ENCODE results near the gene TTC39C. TPM values are rescaled to one million over a fixed set of nuclear protein-coding genes. Genes with fewer than 3 reads are reported as not detected.

The TTC39C gene
- total and polyA plus RNA-seq, 2 experiments from 2014 or later: 4.1 to 6.0 TPM

DNA sequence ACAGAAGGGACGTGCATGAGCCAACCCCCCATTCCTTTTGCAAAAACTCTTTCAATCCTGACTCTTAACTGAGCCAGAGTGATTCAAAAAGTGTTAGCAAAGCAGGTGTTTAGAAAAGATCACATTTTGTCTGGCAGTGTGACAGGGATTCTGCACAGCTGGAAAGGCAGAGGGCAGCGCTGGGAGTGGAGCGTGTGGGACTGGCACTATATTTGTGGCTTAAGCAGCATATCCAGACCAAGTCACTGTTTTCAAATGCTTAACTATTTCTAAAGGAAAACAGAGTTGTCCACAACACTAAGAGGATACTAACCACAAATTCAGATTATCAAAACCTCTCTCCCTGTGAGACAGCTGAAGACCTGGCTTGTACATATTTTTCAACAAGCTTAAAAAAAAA is 143.3 kb downstream of the TTC39C start:
- no peaks in the 10 kb centered on the region for H3K9me3 ChIP-seq (ENCODE audit: low read depth)
- H3K36me3 ChIP-seq: no peaks in the 10 kb centered on the region
- H3K27ac ChIP-seq: no peak overlapping the region
- TF ChIP-seq, protein P1, sequence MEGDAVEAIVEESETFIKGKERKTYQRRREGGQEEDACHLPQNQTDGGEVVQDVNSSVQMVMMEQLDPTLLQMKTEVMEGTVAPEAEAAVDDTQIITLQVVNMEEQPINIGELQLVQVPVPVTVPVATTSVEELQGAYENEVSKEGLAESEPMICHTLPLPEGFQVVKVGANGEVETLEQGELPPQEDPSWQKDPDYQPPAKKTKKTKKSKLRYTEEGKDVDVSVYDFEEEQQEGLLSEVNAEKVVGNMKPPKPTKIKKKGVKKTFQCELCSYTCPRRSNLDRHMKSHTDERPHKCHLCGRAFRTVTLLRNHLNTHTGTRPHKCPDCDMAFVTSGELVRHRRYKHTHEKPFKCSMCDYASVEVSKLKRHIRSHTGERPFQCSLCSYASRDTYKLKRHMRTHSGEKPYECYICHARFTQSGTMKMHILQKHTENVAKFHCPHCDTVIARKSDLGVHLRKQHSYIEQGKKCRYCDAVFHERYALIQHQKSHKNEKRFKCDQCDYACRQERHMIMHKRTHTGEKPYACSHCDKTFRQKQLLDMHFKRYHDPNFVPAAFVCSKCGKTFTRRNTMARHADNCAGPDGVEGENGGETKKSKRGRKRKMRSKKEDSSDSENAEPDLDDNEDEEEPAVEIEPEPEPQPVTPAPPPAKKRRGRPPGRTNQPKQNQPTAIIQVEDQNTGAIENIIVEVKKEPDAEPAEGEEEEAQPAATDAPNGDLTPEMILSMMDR (IDR thresholded peaks at IDR 0.05; ENCODE audit: low read depth, low read length): no peak
- no peak overlapping the region for H3K4me3 ChIP-seq
- DNase-seq (ENCODE audit: low read depth in 1 of 2, low spot score in 1 of 2): no peak
- no peaks in the 10 kb centered on the region for H3K27me3 ChIP-seq
- H3K4me1 ChIP-seq (ENCODE audit: low read depth): peaks cover 20% of the 10 kb centered on the region

DNA sequence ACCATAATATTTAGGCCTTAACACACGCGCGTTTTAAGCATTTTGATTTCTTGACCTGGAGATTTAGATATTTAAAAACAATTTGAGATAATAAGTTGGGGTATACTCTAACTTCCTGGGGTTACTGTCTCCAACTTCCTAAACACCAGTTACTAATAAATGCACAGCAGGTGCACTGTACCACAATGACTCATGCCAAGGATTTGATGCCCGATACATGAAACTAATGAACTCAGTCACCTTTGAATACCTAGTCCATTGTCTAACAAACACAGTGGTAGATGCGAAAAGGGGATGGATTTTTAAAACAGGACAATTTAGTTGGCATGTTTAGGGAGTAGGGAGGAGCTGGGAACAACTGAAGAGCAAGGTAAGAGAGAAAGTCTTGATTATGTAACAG is 145.5 kb downstream of the TTC39C start:
- peaks cover 20% of the 10 kb centered on the region for H3K4me1 ChIP-seq (ENCODE audit: low read depth)
- no peaks in the 10 kb centered on the region for H3K9me3 ChIP-seq (ENCODE audit: low read depth)
- no peak overlapping the region for H3K4me3 ChIP-seq
- no peak overlapping the region for H3K27ac ChIP-seq
- H3K36me3 ChIP-seq: no peaks in the 10 kb centered on the region
- no peaks in the 10 kb centered on the region for H3K27me3 ChIP-seq
- TF ChIP-seq, protein P1 (IDR thresholded peaks at IDR 0.05; ENCODE audit: low read depth, low read length): no peak
- DNase-seq (ENCODE audit: low read depth in 1 of 2, low spot score in 1 of 2): no peak

DNA sequence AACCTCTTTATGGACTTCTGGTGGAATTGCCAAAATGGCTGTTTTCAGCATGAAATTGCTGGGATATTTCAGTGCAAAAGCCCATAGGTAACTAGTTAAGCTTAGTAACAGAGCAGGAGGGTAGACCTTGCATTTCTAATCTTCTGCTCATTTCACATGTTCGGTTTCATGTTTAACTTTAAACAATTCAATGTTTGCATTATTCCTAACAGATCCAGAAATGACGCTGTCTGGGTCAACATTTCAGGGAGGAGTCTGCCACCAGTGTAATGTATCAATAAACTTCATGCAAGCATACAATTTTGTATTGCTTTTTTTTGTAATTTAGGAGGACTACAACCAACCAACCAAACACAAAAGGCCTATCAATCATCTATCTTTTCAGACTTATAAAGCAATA is 146.8 kb downstream of the TTC39C start:
- Histone ChIP-seq H3K4me1 (ENCODE audit: low read depth) (peaks cover 20% of the 10 kb centered on the region), H3K36me3 (no peaks in the 10 kb centered on the region), H3K27me3 (no peaks in the 10 kb centered on the region), H3K9me3 (ENCODE audit: low read depth) (no peaks in the 10 kb centered on the region), H3K27ac (no peak overlapping the region), H3K4me3 (no peak overlapping the region)
- no peak for DNase-seq (ENCODE audit: low read depth in 1 of 2, low spot score in 1 of 2)
- TF ChIP-seq, protein P1 (IDR thresholded peaks at IDR 0.05; ENCODE audit: low read depth, low read length): no peak

DNA sequence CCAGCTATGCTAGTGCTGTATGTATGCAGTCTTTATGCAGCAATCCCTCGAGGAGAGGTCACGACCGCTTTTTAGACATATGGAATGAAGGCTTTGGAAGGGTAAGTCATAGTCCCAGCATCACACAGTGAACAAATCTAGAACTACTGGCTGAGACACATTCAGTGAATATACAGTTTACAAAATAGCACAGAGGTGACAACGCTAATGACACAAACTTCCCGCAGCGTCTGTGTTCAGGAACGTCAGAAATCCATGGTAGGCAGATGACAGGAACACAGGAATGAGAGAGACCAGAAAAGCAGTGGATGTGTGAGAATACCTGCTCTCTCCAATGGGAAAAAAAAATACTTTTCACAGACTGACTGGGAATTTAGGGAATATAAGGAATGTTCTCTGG is 153.9 kb downstream of the TTC39C start:
- no peaks in the 10 kb centered on the region for H3K4me1 ChIP-seq (ENCODE audit: low read depth)
- H3K27me3 ChIP-seq: no peaks in the 10 kb centered on the region
- no peak overlapping the region for H3K27ac ChIP-seq
- TF ChIP-seq, protein P1 (IDR thresholded peaks at IDR 0.05; ENCODE audit: low read depth, low read length): no peak
- no peak for DNase-seq (ENCODE audit: low read depth in 1 of 2, low spot score in 1 of 2)
- H3K36me3 ChIP-seq: no peaks in the 10 kb centered on the region
- H3K4me3 ChIP-seq: no peak overlapping the region
- H3K9me3 ChIP-seq (ENCODE audit: low read depth): no peaks in the 10 kb centered on the region

DNA sequence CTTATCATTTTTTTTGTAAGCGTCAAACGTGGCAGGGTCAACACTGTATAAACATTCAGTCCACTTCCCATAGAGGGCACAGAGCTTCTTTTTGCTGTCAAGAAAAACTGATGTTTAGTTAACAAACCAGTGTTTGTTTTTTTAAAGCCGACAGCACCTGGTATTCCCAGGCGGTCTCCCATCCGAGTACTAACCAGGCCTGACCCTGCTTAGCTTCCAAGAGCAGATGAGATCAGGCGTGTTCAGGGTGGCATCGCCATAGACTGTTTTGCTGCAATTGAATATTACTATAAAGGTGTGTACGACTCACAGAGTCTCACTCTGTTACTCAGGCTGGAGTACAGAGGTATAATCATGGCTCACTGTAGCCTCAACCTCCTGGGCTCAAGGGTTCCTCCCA is 155.8 kb downstream of the TTC39C start:
- TF ChIP-seq, protein P1 (IDR thresholded peaks at IDR 0.05; ENCODE audit: low read depth, low read length): no peak
- Histone ChIP-seq H3K9me3 (ENCODE audit: low read depth) (no peaks in the 10 kb centered on the region), H3K27me3 (no peaks in the 10 kb centered on the region), H3K4me3 (no peak overlapping the region), H3K36me3 (no peaks in the 10 kb centered on the region), H3K4me1 (ENCODE audit: low read depth) (no peaks in the 10 kb centered on the region), H3K27ac (no peak overlapping the region)
- DNase-seq (ENCODE audit: low read depth in 1 of 2, low spot score in 1 of 2): no peak

DNA sequence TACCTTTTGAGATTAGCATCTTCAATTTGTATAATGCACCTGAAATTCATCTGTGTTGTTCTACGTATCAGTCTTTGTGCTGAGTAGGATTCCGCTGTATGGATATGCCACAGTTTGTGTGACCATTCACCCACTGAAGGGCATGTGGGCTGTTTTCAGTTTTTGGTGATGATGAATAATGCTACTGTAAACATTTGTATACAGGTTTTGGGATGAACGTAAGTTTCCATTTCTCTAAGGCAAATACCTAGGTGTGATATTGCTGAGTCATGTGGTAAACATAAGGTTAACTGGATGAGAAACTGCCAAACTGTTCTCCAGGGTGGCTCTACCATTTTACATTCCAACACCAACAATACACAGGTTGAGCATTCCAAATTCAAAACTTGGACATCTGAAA is 159.4 kb downstream of the TTC39C start:
- TF ChIP-seq, protein P1 (IDR thresholded peaks at IDR 0.05; ENCODE audit: low read depth, low read length): no peak
- Histone ChIP-seq H3K36me3 (no peaks in the 10 kb centered on the region), H3K4me1 (ENCODE audit: low read depth) (no peaks in the 10 kb centered on the region), H3K27me3 (no peaks in the 10 kb centered on the region), H3K9me3 (ENCODE audit: low read depth) (no peaks in the 10 kb centered on the region), H3K4me3 (no peak overlapping the region), H3K27ac (no peak overlapping the region)
- no peak for DNase-seq (ENCODE audit: low read depth in 1 of 2, low spot score in 1 of 2)

Data from cardiac muscle cell (in vitro differentiated cells and primary cell).